Cardiac muscle cell (in vitro differentiated cells and primary cell): ENCODE measurements around the gene CCN2. TPM values are rescaled to one million over a fixed set of nuclear protein-coding genes. Genes with fewer than 3 reads are reported as not detected.

ENCODE experiments used
- DNase-seq, 2 donors: peaks; one replicate each; pipeline versions ENCODE4 v3.0.0 to v3.0.0-alpha.2; 2010 to 2017; ENCODE audit warnings: low read depth in 1 of 2, low spot score in 1 of 2
- H3K27ac ChIP-seq: fragments of 200-600 bp; sonication (generic); 2 replicates; pipeline ENCODE4 v1.5.1; 2016
- H3K27me3 ChIP-seq: fragments of 200-600 bp; sonication (generic); 2 replicates; pipeline ENCODE4 v1.6.0; 2016; ENCODE audit warnings: control low read depth
- H3K36me3 ChIP-seq: fragments of 200-600 bp; sonication (generic); 2 replicates; pipeline ENCODE4 v1.5.1; 2016; ENCODE audit warnings: control low read depth
- H3K4me1 ChIP-seq: fragments of 200-600 bp; sonication (generic); 2 replicates; pipeline ENCODE4 v1.8.1; 2017; ENCODE audit warnings: low read depth, mild to moderate bottlenecking, mixed run types
- H3K4me3 ChIP-seq: fragments of 200-600 bp; sonication (generic); 2 replicates; pipeline ENCODE4 v1.5.1; 2016; ENCODE audit warnings: mild to moderate bottlenecking
- H3K9me3 ChIP-seq: fragments of 200-600 bp; sonication (generic); 2 replicates; pipeline ENCODE4 v1.5.1; 2017; ENCODE audit warnings: low read depth, mild to moderate bottlenecking, control low read depth
- CTCF ChIP-seq: IDR thresholded peaks from 2 replicates; pipeline ENCODE4 v1.5.1; 2012; ENCODE audit warnings: low read depth, mild to moderate bottlenecking, low read length
- polyA plus RNA-seq: library from polyadenylated mRNA; unstranded; fragments of >200 nt; fragmentation: Nextera tagmentation; extraction: Ambion mirVana; gene quantifications from 2 replicates; pipeline ENCODE4 v1.2.1, GENCODE V29; 2016
- total RNA-seq: library from RNA; depleted of rRNA; stranded (reverse); fragments of >200 nt; gene quantifications from 2 replicates; pipeline ENCODE4 v1.2.3, GENCODE V29; 2016

CCN2 gene
- total and polyA plus RNA-seq, 2 experiments from 2014 or later: 20.1 to 44.3 TPM

DNA sequence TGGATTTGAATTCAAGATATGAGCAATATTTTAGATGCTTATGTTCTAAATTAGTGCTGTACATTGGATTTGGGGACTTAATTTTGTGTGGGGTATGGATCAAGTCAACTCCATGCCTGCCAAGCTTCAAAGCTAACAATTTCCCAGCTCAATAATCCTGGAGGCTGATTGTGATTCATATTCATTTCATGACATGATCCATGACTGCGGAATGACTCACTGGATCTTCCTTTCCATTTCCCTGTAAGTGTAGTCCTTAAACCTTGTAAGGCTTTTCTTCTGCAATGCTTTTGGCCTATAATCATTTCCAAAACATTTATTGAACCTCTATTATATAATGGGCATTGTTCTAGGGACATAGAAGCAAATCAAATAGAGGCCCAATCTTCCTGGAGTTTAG, 44.7 kb upstream of the CCN2 start:
- no peaks in the 10 kb centered on the region for H3K36me3 ChIP-seq
- no peaks in the 10 kb centered on the region for H3K9me3 ChIP-seq
- H3K4me1 ChIP-seq: peaks cover 4% of the 10 kb centered on the region
- peak in 1 of 2 donors; percentile 67 for DNase-seq
- H3K4me3 ChIP-seq: no peak overlapping the region
- no peak overlapping the region for H3K27ac ChIP-seq
- H3K27me3 ChIP-seq: no peaks in the 10 kb centered on the region
- TF ChIP-seq CTCF: no peak

GRCh38 chr6:131992557-131992956, 41.4 kb upstream of the CCN2 start:
- no peak for DNase-seq
- no peak overlapping the region for H3K27ac ChIP-seq
- H3K27me3 ChIP-seq: no peaks in the 10 kb centered on the region

GRCh38 chr6:131989036-131989435, 37.9 kb upstream of the CCN2 start:
- Histone ChIP-seq H3K4me1 (no peaks in the 10 kb centered on the region), H3K4me3 (no peak overlapping the region), H3K27me3 (no peaks in the 10 kb centered on the region), H3K9me3 (no peaks in the 10 kb centered on the region), H3K36me3 (no peaks in the 10 kb centered on the region), H3K27ac (no peak overlapping the region)
- TF ChIP-seq CTCF: no peak
- DNase-seq: no peak

More at GRCh38 chr6:131992557-131992956, 41.4 kb upstream of the CCN2 start:
- no peak for TF ChIP-seq CTCF
- Histone ChIP-seq H3K36me3 (no peaks in the 10 kb centered on the region), H3K9me3 (no peaks in the 10 kb centered on the region), H3K4me3 (no peak overlapping the region), H3K4me1 (no peaks in the 10 kb centered on the region)

GRCh38 chr6:131982740-131983259, 31.6 kb upstream of the CCN2 start:
- H3K27me3 ChIP-seq: no peaks in the 10 kb centered on the region
- no peaks in the 10 kb centered on the region for H3K9me3 ChIP-seq
- DNase-seq: peak in 1 of 2 donors; percentile 79
- H3K4me3 ChIP-seq: no peak overlapping the region
- H3K27ac ChIP-seq: no peak overlapping the region
- H3K36me3 ChIP-seq: no peaks in the 10 kb centered on the region
- TF ChIP-seq CTCF: no peak
- no peaks in the 10 kb centered on the region for H3K4me1 ChIP-seq

GRCh38 chr6:131981624-131981978, 30.4 kb upstream of the CCN2 start:
- Histone ChIP-seq H3K4me1 (no peaks in the 10 kb centered on the region), H3K4me3 (no peak overlapping the region), H3K27ac (no peak overlapping the region), H3K9me3 (no peaks in the 10 kb centered on the region), H3K36me3 (no peaks in the 10 kb centered on the region), H3K27me3 (no peaks in the 10 kb centered on the region)
- no peak for DNase-seq
- TF ChIP-seq CTCF: no peak
